GM19452 (cell line): ENCODE results near the gene PRKAG2.

ENCODE experiments used
- ATAC-seq: cut with Tn5 transposase; IDR thresholded peaks from one replicate; pipeline ENCODE4 v1.9.1; 2021; ENCODE audit not compliant: unreplicated experiment

Gene PRKAG2

DNA sequence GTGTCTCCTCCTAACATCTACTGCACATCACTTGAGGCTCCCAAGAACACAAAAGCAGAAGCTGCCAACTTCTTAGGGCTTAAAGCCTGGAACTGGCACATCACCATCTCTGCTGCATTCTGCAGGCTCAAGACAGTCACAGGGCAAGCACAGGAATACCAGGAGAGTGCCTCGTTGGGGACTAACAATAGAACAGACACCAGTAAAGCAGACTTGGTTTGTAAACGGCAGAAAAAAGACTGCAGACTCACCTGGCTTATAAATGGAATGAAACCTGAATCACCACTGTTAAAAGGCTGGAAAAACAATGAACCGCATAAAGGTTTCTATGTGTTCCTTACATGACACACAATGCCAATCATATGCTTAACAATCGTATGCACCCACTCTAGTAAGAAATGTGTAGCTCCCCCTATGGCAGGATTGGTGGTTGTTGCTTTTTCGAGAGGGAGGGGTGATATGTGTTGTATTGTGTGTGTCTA is 370.0 kb downstream of the PRKAG2 start:
- ATAC-seq = no peak
